H1 (cell line): ENCODE measurements around the gene SH3TC2. TPM values are rescaled to one million over a fixed set of nuclear protein-coding genes. Genes with fewer than 3 reads are reported as not detected.

Source experiments
- CTCF ChIA-PET: fragments of 300-600 bp; sonication (Branson Sonifier 250); formaldehyde crosslinking; loops from one replicate; lab custom pipeline; 2021; ENCODE audit not compliant: partially characterized antibody; lab: Charles Lee
- POLR2A ChIA-PET: fragments of 300-600 bp; sonication (Branson Sonifier 250); formaldehyde crosslinking; loops from one replicate; lab custom pipeline; 2021; ENCODE audit warnings: inconsistent platforms; ENCODE audit not compliant: partially characterized antibody; lab: Charles Lee
- DNase-seq, 2 experiments: peaks; one replicate each; pipeline versions ENCODE4 v3.0.0 to v3.0.0-alpha.2; 2010 to 2022; ENCODE audit warnings: low spot score in 2 of 2, low read depth in 1 of 2, mixed read lengths in 1 of 2
- FAIRE-seq: peaks from 2 replicates; lab custom pipeline; 2011; peaks lifted over from hg19 to GRCh38; lab: Jason Lieb, UNC
- H2AFZ ChIP-seq: 2 replicates; pipeline ENCODE4 v1.8.1; 2012; ENCODE audit warnings: low read length, inconsistent platforms
- H2AK5ac ChIP-seq: 2 replicates; pipeline ENCODE4 v1.6.1; 2013; ENCODE audit warnings: low read depth, low read length
- H2BK120ac ChIP-seq: replicated peaks from 2 replicates; pipeline ENCODE3; 2013; ENCODE audit warnings: low read depth, low read length, inconsistent platforms
- H2BK12ac ChIP-seq: 2 replicates; pipeline ENCODE4 v1.6.1; 2013; ENCODE audit warnings: low read depth, low read length
- H2BK15ac ChIP-seq: 2 replicates; pipeline ENCODE4 v1.6.1; 2013; ENCODE audit warnings: low read length
- H2BK20ac ChIP-seq: 2 replicates; pipeline ENCODE4 v1.6.1; 2013; ENCODE audit warnings: low read length
- H2BK5ac ChIP-seq: 2 replicates; pipeline ENCODE4 v1.6.1; 2013; ENCODE audit warnings: low read depth, low read length
- H3K14ac ChIP-seq: 2 replicates; pipeline ENCODE4 v1.6.1; 2013; ENCODE audit warnings: inconsistent platforms; ENCODE audit not compliant: insufficient read length
- H3K18ac ChIP-seq: 2 replicates; pipeline ENCODE4 v1.6.1; 2013; ENCODE audit warnings: low read length; ENCODE audit errors: extremely low read depth
- H3K23ac ChIP-seq: 2 replicates; pipeline ENCODE4 v1.6.1; 2013; ENCODE audit warnings: inconsistent platforms; ENCODE audit not compliant: insufficient read length
- H3K23me2 ChIP-seq: 2 replicates; pipeline ENCODE4 v1.6.1; 2013; ENCODE audit warnings: low read depth, low read length
- H3K27ac ChIP-seq: 2 replicates; pipeline ENCODE4 v1.6.1; 2011; ENCODE audit warnings: low read depth, low read length, inconsistent platforms
- H3K27me3 ChIP-seq, 4 experiments: replicated peaks in 1 of 4; 1 replicate in 1 of 4; 2 replicates in 3 of 4; pipeline versions ENCODE4 v1.6.1 to v1.8.1; 2011 to 2013; ENCODE audit warnings: low read length in 3 of 4, mild to moderate bottlenecking in 3 of 4, inconsistent platforms in 2 of 4, mixed read lengths in 2 of 4, moderate library complexity in 1 of 4; ENCODE audit not compliant: control insufficient read depth in 3 of 4, insufficient read depth in 3 of 4; ENCODE audit errors: extremely low read depth in 1 of 4
- H3K36me3 ChIP-seq, 4 experiments: 2 replicates each; pipeline versions ENCODE4 v1.6.1 to v1.8.1; 2011 to 2013; ENCODE audit warnings: mild to moderate bottlenecking in 4 of 4, low read length in 3 of 4, moderate library complexity in 2 of 4, control low read depth in 1 of 4, inconsistent platforms in 1 of 4; ENCODE audit not compliant: insufficient read depth in 4 of 4, control insufficient read depth in 2 of 4
- H3K4ac ChIP-seq: replicated peaks from 2 replicates; pipeline ENCODE3; 2013; ENCODE audit warnings: low read length, low read depth, mixed read lengths, inconsistent platforms; ENCODE audit not compliant: insufficient read length
- H3K4me1 ChIP-seq, 4 experiments: replicated peaks in 1 of 4; 1 replicate in 1 of 4; 2 replicates in 3 of 4; pipeline versions ENCODE4 v1.6.1 to v1.8.1; 2011 to 2013; ENCODE audit warnings: low read length in 3 of 4, inconsistent platforms in 2 of 4, mixed read lengths in 1 of 4; ENCODE audit not compliant: insufficient read depth in 4 of 4, control insufficient read depth in 3 of 4
- H3K4me2 ChIP-seq, 2 experiments: 2 replicates each; pipeline versions ENCODE4 v1.6.1 to v1.8.1; 2011 to 2013; ENCODE audit warnings: low read depth in 2 of 2, low read length in 2 of 2, control low read depth in 1 of 2, inconsistent platforms in 1 of 2, mild to moderate bottlenecking in 1 of 2; ENCODE audit not compliant: insufficient read depth in 1 of 2
- H3K4me3 ChIP-seq, 4 experiments: fragments of 200-600, 300-600 bp in 1 of 4; sonication (generic), shearing (Covaris generic), sonication (Bioruptor Twin) in 1 of 4; 2 replicates each; pipeline versions ENCODE4 v1.5.1 to v1.8.1; 2011 to 2016; ENCODE audit warnings: low read length in 4 of 4, low read depth in 3 of 4, control low read depth in 2 of 4, inconsistent platforms in 2 of 4, mild to moderate bottlenecking in 2 of 4, mixed read lengths in 1 of 4, moderate library complexity in 1 of 4; ENCODE audit not compliant: insufficient read depth in 2 of 4; ENCODE audit errors: extremely low read depth in 1 of 4
- H3K56ac ChIP-seq: replicated peaks from 2 replicates; pipeline ENCODE3; 2013; ENCODE audit warnings: low read depth, mild to moderate bottlenecking, mixed read lengths, low read length, inconsistent platforms; ENCODE audit not compliant: insufficient read length
- H3K79me1 ChIP-seq: 2 replicates; pipeline ENCODE4 v1.6.1; 2013; ENCODE audit warnings: low read depth, low read length, control low read depth
- H3K79me2 ChIP-seq, 2 experiments: 2 replicates each; pipeline versions ENCODE4 v1.6.1 to v1.8.1; 2012 to 2013; ENCODE audit warnings: low read length in 2 of 2, mild to moderate bottlenecking in 2 of 2, inconsistent platforms in 1 of 2; ENCODE audit not compliant: insufficient read depth in 2 of 2, control insufficient read depth in 1 of 2
- H3K9ac ChIP-seq, 4 experiments: replicated peaks in 1 of 4; 1 replicate in 1 of 4; 2 replicates in 3 of 4; pipeline versions ENCODE4 v1.6.1 to v1.8.1; 2011 to 2013; ENCODE audit warnings: low read depth in 3 of 4, low read length in 3 of 4, control low read depth in 2 of 4, mild to moderate bottlenecking in 2 of 4, moderate library complexity in 2 of 4, inconsistent platforms in 1 of 4; ENCODE audit errors: extremely low read depth in 1 of 4
- H3K9me3 ChIP-seq, 2 experiments: 2 replicates each; pipeline versions ENCODE4 v1.6.1 to v1.8.1; 2012 to 2013; ENCODE audit warnings: mild to moderate bottlenecking in 2 of 2, moderate library complexity in 2 of 2, control low read depth in 1 of 2, inconsistent platforms in 1 of 2, low read depth in 1 of 2, low read length in 1 of 2, mixed read lengths in 1 of 2; ENCODE audit not compliant: insufficient read depth in 2 of 2
- H4K20me1 ChIP-seq, 2 experiments: replicated peaks in 1 of 2; 2 replicates each; pipeline versions ENCODE3 to v1.8.1; 2011 to 2013; ENCODE audit warnings: inconsistent platforms in 2 of 2, low read length in 2 of 2, mild to moderate bottlenecking in 1 of 2; ENCODE audit not compliant: insufficient read depth in 2 of 2, control insufficient read depth in 1 of 2
- H4K5ac ChIP-seq: 2 replicates; pipeline ENCODE4 v1.6.1; 2013; ENCODE audit warnings: low read length, low read depth, mixed read lengths, inconsistent platforms; ENCODE audit not compliant: insufficient read length
- H4K8ac ChIP-seq: 2 replicates; pipeline ENCODE4 v1.8.0; 2013; ENCODE audit warnings: mild to moderate bottlenecking, moderate library complexity, low read length, inconsistent platforms; ENCODE audit not compliant: insufficient read depth; ENCODE audit errors: extremely low read depth
- H4K91ac ChIP-seq: replicated peaks from 2 replicates; pipeline ENCODE3; 2013; ENCODE audit warnings: low read length, mixed read lengths, inconsistent platforms; ENCODE audit not compliant: insufficient read length
- HDAC2 ChIP-seq, 2 experiments: fragments of 300-600 bp in 1 of 2; sonication (generic) in 1 of 2; IDR thresholded peaks; 2 replicates each; pipeline ENCODE4 v1.6.1; 2011 to 2012; ENCODE audit warnings: low read depth in 2 of 2, low read length in 2 of 2, mild to moderate bottlenecking in 2 of 2, moderate library complexity in 2 of 2, borderline replicate concordance in 1 of 2, inconsistent platforms in 1 of 2
- NRF1 ChIP-seq: IDR thresholded peaks from 2 replicates; pipeline ENCODE4 v1.6.1; 2011; ENCODE audit warnings: mild to moderate bottlenecking, low read depth, low read length, improper control_type of control experiment
- POU5F1 ChIP-seq: IDR thresholded peaks from 2 replicates; pipeline ENCODE4 v1.6.1; 2011; ENCODE audit warnings: low read depth, mild to moderate bottlenecking, low read length, moderate library complexity
- SIN3A ChIP-seq, 2 experiments: IDR thresholded peaks in 1 of 2; conservative IDR thresholded peaks in 1 of 2; 2 replicates each; pipeline ENCODE4 v1.6.1; 2011 to 2012; ENCODE audit warnings: low read length in 2 of 2, improper control_type of control experiment in 1 of 2, low read depth in 1 of 2, mild to moderate bottlenecking in 1 of 2
- SIRT6 ChIP-seq: IDR thresholded peaks from one replicate; pipeline ENCODE4 v1.7.1; 2012; ENCODE audit warnings: low read length, inconsistent platforms
- SP4 ChIP-seq: IDR thresholded peaks from 2 replicates; pipeline ENCODE4 v1.6.1; 2012; ENCODE audit warnings: low read length, inconsistent platforms
- TAF7 ChIP-seq: optimal IDR thresholded peaks from 2 replicates; pipeline ENCODE3; 2011; ENCODE audit warnings: low read depth, mild to moderate bottlenecking, inconsistent platforms, low read length, moderate library complexity, borderline replicate concordance
- TEAD4 ChIP-seq: IDR thresholded peaks from 2 replicates; pipeline ENCODE4 v1.6.1; 2012; ENCODE audit warnings: low read depth, low read length, inconsistent platforms, mixed read lengths
- WGBS, 2 experiments: shearing (Covaris generic) in 1 of 2; methylation state at CpG; one replicate each; pipeline versions ENCODE4 v1.1.6 to v1.1.7; 2013 to 2015; ENCODE audit warnings: low lambda C conversion rate in 2 of 2, mixed read lengths in 2 of 2, inconsistent platforms in 1 of 2, low coverage in 1 of 2, missing lambda C conversion rate in 1 of 2; ENCODE audit not compliant: insufficient replicate concordance in 2 of 2, insufficient coverage in 1 of 2, insufficient read length in 1 of 2; ENCODE audit errors: extremely low coverage in 1 of 2, missing lambda C conversion rate in 1 of 2; 5-methylcytosine and 5-hydroxymethylcytosine counted together
- polyA plus RNA-seq, 7 experiments: library from polyadenylated mRNA; depleted of rRNA in 3 of 7; stranded (reverse) in 5 of 7; unstranded in 2 of 7; fragments of >200 nt in 5 of 7; fragments of 200-250 nt in 2 of 7; gene quantifications; 1 replicate in 5 of 7; 2 replicates in 1 of 7; 4 replicates in 1 of 7; pipeline versions ENCODE4 v1.2.1 to v1.2.3, GENCODE V29; 2011 to 2013; ENCODE audit warnings: missing spikeins in 2 of 7, mixed read lengths in 2 of 7
- total RNA-seq: library from RNA; stranded (reverse); fragmentation: NEBNext Ultra II Directional; extraction: Animal tissue kit (Norgen Biotek cat#: 25700); gene quantifications from 2 replicates; pipeline ENCODE4 v1.2.1, GENCODE V29; 2021

SH3TC2 gene
- total and polyA plus RNA-seq, 2 of the 8 experiments (the other 6 are each of a cell fraction or from before 2014, with no cell fraction given) = 0.11 to 0.80 TPM

- Histone ChIP-seq H3K4me1 (no peaks in the 10 kb centered on the region), H3K9me3 (no peaks in the 10 kb centered on the region; a peak in 1 of 4 replicates), H3K23ac (no peak overlapping the region), H2AK5ac (no peak overlapping the region), H3K56ac (no peak overlapping the region), H2BK120ac (no peak overlapping the region), H3K79me2 (no peaks in the 10 kb centered on the region), H3K4me2 (no peak overlapping the region), H3K27me3 (no peaks in the 10 kb centered on the region), H2BK12ac (no peak overlapping the region), H3K4me3 (no peak overlapping the region), H3K9ac (no peak overlapping the region), H4K20me1 (no peaks in the 10 kb centered on the region), H4K8ac (no peak overlapping the region), H3K27ac (no peak overlapping the region), H2BK20ac (no peak overlapping the region), H3K79me1 (no peaks in the 10 kb centered on the region), H3K36me3 (no peaks in the 10 kb centered on the region), H3K23me2 (no peaks in the 10 kb centered on the region), H3K18ac (no peak overlapping the region), H2BK5ac (no peak overlapping the region), H3K14ac (no peak overlapping the region), H3K4ac (no peak overlapping the region), H2AFZ (no peak overlapping the region), H4K5ac (no peak overlapping the region), H4K91ac (no peak overlapping the region), H2BK15ac (no peak overlapping the region)
- 64% methylated on average over 1 of the region's 1 CpG; no CpG with 5 or more reads in 1 of the 2 experiments for WGBS, 2 experiments
- FAIRE-seq (no peak), DNase-seq (no peak)
- no peak for TF ChIP-seq TEAD4
- no peak for TF ChIP-seq SP4
- no peak for TF ChIP-seq TAF7
- no peak for TF ChIP-seq SIN3A (conservative IDR thresholded peaks at IDR 0.05 in 1 of 2, IDR thresholded peaks at IDR 0.05 in 1 of 2; ENCODE audit: low read depth in 1 of 2, low read length in 2 of 2)
- no peak for TF ChIP-seq POU5F1
- no peak for TF ChIP-seq HDAC2 (IDR thresholded peaks at IDR 0.05; ENCODE audit: borderline replicate concordance in 1 of 2, low read depth in 2 of 2, low read length in 2 of 2)
- no peak for TF ChIP-seq NRF1
- no peak for TF ChIP-seq SIRT6
- CTCF ChIA-PET = interaction anchor here (0.6 to 17.3 kb wide), 8 partner anchors 10 to 802 kb away, joined by 3 to 444 read pairs (median 8); no protein-coding TSS in a partner anchor
- POLR2A ChIA-PET = no interaction called here
Observed at GRCh38 chr5:149024477-149024876, 38.4 kb downstream of the SH3TC2 start.
